Measurements from ENCODE around the gene ZNF230.

- no peak for TF ChIP-seq ARNT (IDR thresholded peaks at IDR 0.05)
- TF ChIP-seq SUZ12 (IDR thresholded peaks at IDR 0.05), result no peak
- no peak for TF ChIP-seq NFRKB (IDR thresholded peaks at IDR 0.05)
- no peak for TF ChIP-seq FOXM1 (IDR thresholded peaks at IDR 0.05; ENCODE audit: borderline replicate concordance)
- no peak for TF ChIP-seq BHLHE40 (IDR thresholded peaks at IDR 0.05; ENCODE audit: borderline replicate concordance)
- no peak for TF ChIP-seq ZNF384 (IDR thresholded peaks at IDR 0.05)
- no peak for TF ChIP-seq SP1 (IDR thresholded peaks at IDR 0.05)
- no peak for TF ChIP-seq TARDBP (IDR thresholded peaks at IDR 0.05)
- TF ChIP-seq FOXA1 (IDR thresholded peaks at IDR 0.05), result no peak
- TF ChIP-seq LEF1 (IDR thresholded peaks at IDR 0.05; ENCODE audit: borderline replicate concordance), result no peak
These were observed 39.4 kb downstream of the ZNF230 start for GRCh38 chr19:44042147-44042546.
